Lung microvascular endothelial cell (primary cell): ENCODE results near the gene PYURF. TPM values are rescaled to one million over a fixed set of nuclear protein-coding genes. Genes with fewer than 3 reads are reported as not detected.
A peak's percentile ranks its signal among the peaks of the same experiment; 100 is the strongest.

Experiments
- DNase-seq, 2 donors: peaks; one replicate each; pipeline versions ENCODE4 v3.0.0 to v3.0.0-alpha.2; 2010; ENCODE audit warnings: low read depth in 2 of 2
- total RNA-seq: library from RNA; depleted of rRNA; stranded (reverse); fragments of >200 nt; gene quantifications from 2 replicates; pipeline ENCODE4 v1.2.1, GENCODE V29; 2014

PYURF gene
- total RNA-seq, 1 donor from 2014 or later: 77.6 TPM

DNA sequence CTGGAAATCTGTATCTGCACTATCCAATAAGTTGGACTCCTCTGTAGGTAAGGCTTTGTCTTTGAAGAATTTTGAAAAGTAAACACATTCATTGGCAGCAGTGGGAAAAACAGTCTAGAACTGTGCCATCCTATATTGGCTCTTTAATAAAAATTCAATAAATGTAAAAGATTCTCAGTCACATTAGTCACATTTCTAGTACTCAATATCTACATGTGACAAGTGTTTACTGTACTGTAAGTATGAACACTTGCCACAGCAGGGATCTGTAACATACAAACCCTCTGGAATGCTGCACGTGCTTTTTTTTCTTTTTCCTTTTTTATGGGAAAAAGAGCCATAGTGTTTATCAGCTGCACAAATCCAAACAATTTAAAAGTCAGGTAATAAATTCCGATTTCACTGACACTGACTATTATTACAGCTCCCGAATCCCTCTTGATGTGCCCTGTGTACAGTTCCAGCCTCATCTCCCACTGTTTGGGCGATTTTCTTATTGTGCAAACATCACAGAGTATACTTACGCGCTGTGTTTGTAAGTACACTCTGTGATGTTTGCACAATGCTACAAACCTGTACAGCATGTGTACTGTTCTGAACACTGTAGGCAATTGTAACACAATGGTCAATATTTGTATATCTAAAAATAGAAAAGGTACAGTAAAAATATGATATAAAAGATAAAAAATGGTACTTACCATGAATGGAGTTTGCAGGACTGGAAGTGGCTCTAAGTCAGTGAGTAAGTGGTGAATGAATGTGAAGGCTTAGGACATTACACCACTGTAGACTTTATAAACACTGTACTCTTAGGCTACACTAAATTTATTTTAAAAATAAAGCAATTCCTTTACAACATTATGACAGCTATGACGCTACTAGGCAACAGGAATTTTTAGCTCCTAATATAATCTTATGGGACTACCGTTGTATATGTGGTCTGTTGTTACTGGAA lies 8.7 kb downstream of the PYURF start:
- no peak for DNase-seq

- peak in 1 of 2 donors; percentile 17 for DNase-seq
These were observed 12.3 kb downstream of the PYURF start for GRCh38 chr4:88511236-88511635.

DNA sequence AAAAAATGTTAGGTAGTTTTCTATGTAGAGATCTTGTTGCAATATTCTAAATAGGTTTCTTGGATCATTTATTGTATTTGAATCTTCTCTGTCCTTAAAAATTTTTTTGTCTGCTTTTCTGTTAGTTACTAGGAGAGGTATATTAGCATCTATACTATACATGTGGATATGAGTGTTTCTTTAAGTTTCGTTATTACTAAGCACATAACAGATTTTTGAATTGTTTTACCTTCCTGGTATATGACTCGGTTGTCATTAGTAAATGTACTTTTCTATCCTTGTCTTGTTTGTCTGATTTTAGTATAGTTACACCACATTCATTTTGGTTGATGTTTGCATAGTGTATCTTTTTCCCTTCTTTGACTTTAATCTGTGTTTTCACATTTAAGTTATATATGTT lies 20.2 kb downstream of the PYURF start:
- DNase-seq: no peak

- no peak for DNase-seq
These were observed 25.6 kb downstream of the PYURF start for GRCh38 chr4:88497859-88498409.

DNA sequence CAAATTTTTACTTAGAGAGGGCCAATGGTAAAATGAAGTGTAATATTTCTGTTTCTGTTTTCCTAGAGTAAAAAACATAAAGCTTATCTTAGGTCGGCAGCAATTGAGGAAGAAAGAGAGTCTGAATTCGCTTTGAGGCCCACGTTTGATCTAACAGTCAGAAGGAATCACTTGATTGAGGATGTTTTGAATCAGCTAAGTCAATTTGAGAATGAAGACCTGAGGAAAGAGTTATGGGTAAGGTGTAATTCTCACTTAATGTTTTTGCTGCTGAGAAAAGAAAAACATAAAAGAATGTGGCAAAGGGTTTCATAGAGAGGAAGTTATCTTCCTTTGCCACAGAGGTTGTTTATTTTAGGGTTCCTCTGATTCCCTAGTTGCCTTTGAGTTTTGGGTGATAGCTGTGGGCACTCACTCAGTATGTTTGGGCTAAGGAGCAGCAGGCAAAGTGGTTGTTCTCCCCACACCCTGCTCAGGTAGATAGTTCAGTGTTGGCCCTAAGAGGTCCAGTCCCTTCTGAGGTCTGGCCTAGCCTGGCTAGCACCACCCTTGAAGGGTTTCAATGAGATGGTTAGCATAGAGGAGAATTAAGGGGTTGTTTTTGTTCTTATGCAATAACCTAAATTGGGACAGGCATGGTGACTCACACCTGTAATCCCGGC lies 34.3 kb downstream of the PYURF start:
- DNase-seq: no peak

DNA sequence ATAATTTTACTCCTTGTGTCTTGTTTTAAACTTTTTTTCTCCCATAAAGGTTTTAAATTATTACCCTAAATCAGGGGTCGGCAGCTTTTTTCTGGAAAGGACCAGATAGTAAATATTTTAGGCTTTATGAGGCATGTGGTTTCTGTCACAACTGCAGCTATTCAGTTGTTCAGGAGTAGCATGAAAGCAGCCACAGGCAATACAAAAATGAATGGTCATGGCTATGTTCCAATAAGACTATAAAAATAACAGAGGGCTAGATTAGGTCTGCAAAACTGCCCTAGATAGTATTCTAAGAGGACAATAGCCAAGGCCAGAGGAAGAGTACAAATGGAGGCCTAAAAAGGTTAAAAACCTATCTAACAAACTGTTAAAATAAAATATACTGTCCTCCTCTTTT lies 42.0 kb downstream of the PYURF start:
- DNase-seq: no peak

DNA sequence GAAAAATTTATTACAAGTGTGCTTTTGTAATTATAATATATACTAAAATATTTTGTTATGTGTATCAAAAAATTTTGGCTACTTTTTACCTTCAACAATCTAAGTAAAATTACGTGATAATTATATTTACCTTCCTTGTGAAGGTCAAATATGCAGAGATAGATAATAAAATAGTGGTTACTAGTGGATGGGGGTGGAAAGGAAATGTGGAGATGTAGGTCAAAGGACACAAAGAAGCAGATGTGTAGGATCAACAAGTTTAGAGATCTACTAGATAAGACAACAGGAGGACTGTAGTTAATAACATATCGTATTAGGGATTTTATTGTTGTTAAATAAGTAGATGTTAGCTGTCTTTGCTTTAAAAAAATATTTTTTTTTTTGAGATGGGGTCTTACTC lies 45.3 kb downstream of the PYURF start:
- no peak for DNase-seq

GRCh38 chr4:88477229-88477860 lies 46.2 kb downstream of the PYURF start:
- no peak for DNase-seq

Other genes starting within 250 kb of the PYURF start
- gene PPM1K, start 239.2 kb downstream of the PYURF start, total RNA-seq: 2.0 and 2.6 TPM in 2 replicates
- gene HERC6, start 144.9 kb downstream of the PYURF start, total RNA-seq: 1.6 and 4.4 TPM in 2 replicates
- gene HERC5, start 66.7 kb downstream of the PYURF start, total RNA-seq: 0.65 and 2.6 TPM in 2 replicates
- gene HERC3, start 68.7 kb upstream of the PYURF start, total RNA-seq: 7.5 and 9.8 TPM in 2 replicates
- 2.2 and 2.6 TPM in 2 replicates for gene NAP1L5, start 174.1 kb upstream of the PYURF start, total RNA-seq